Progenitor cell of endocrine pancreas (in vitro differentiated cells): ENCODE measurements around the gene RNU1-4. TPM values are rescaled to one million over a fixed set of nuclear protein-coding genes. Genes with fewer than 3 reads are reported as not detected.
"Not testable (repeated sequence)": the region's sequence is repeated elsewhere in the genome, so short reads cannot be mapped to it uniquely, and the experiment has no call there.

ENCODE experiments used
- DNase-seq: peaks from one replicate; pipeline ENCODE4 v3.0.0; 2021; ENCODE audit warnings: low spot score; ENCODE audit not compliant: unreplicated experiment
- H3K27ac Mint-ChIP-seq: 2 replicates; pipeline ENCODE4 v1.8.0; 2021; ENCODE audit warnings: mild to moderate bottlenecking, moderate library complexity, mixed read lengths
- H3K27me3 Mint-ChIP-seq: 2 replicates; pipeline ENCODE4 v1.8.0; 2021; ENCODE audit warnings: mixed read lengths
- H3K36me3 Mint-ChIP-seq: 2 replicates; pipeline ENCODE4 v1.8.0; 2022; ENCODE audit warnings: mixed read lengths; ENCODE audit not compliant: insufficient read depth
- H3K4me1 Mint-ChIP-seq: 2 replicates; pipeline ENCODE4 v1.8.0; 2021; ENCODE audit warnings: low read depth, mixed read lengths
- H3K4me3 Mint-ChIP-seq: 2 replicates; pipeline ENCODE4 v1.8.0; 2021; ENCODE audit warnings: low read depth, mild to moderate bottlenecking, moderate library complexity, mixed read lengths
- H3K9me3 Mint-ChIP-seq: 2 replicates; pipeline ENCODE4 v1.8.0; 2021; ENCODE audit warnings: low read depth, mixed read lengths
- total RNA-seq: library from RNA; stranded (reverse); gene quantifications from 2 replicates; pipeline ENCODE4 v1.2.1, GENCODE V29; 2021

Gene RNU1-4
- total RNA-seq, 1 donor from 2014 or later: 3,957 TPM

DNA sequence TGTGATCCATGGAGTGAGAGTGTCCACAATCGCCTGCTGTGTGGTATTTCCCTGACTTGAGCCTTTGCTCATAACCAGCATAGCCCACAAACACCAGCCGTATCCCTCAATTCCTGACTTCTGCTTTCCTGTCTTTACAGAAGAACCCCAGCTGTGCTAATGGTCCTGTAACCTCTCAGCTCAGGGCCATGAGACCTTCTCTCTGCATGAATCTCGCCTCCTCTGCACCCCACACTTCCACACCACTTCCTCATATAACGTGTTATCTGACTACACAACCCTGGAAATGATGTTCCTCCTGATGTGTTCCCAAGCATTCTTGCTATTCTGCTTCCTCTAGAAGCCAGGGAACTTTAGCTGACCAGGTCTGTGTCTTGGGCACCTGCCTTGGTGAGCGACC lies 41.3 kb downstream of the RNU1-4 start:
- not testable (repeated sequence) for H3K4me3 Mint-ChIP-seq, H3K36me3 Mint-ChIP-seq, H3K4me1 Mint-ChIP-seq, H3K27me3 Mint-ChIP-seq, H3K27ac Mint-ChIP-seq, DNase-seq, H3K9me3 Mint-ChIP-seq

DNA sequence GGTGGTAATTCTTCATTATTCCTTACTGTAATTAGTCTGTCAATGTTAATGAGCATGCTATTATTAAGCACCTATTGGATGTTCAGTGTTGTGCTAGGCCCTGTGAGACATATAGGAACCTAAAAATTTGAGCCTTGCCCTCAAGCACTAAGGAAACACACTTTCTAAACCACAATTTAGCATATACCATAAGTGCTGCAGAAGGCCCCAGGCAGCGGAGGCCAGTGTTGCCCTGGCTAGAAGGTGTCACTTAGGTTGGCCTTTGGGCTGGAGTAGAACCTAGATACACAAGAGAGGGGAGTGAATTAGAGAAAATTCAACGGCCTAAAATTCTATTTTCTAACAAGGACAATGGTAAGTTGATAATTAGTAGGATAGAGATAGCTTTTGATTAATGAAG lies 44.6 kb downstream of the RNU1-4 start:
- not testable (repeated sequence) for H3K9me3 Mint-ChIP-seq, H3K4me3 Mint-ChIP-seq, H3K36me3 Mint-ChIP-seq, DNase-seq, H3K4me1 Mint-ChIP-seq, H3K27me3 Mint-ChIP-seq, H3K27ac Mint-ChIP-seq

DNA sequence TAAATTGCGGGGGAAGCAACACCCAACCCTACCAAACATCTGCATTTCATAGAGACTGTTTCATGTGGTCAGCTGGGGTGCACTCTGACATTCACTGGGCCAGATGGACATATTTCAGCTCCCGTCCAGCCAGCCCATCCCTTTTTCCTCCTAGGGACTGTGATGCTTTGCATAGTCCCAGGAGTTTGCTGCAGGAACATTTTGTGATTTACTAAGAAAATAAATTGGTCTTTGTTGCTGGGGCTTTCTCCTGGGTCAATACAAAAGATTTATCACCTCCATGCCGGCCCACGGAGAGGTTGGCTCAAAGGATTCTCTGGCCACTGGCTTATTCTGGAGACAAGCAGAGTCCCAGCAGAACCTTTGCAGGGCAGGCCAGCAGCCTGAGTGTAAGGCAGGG lies 46.0 kb downstream of the RNU1-4 start:
- not testable (repeated sequence) for H3K4me3 Mint-ChIP-seq, H3K9me3 Mint-ChIP-seq, H3K36me3 Mint-ChIP-seq, H3K27ac Mint-ChIP-seq, DNase-seq, H3K27me3 Mint-ChIP-seq, H3K4me1 Mint-ChIP-seq

DNA sequence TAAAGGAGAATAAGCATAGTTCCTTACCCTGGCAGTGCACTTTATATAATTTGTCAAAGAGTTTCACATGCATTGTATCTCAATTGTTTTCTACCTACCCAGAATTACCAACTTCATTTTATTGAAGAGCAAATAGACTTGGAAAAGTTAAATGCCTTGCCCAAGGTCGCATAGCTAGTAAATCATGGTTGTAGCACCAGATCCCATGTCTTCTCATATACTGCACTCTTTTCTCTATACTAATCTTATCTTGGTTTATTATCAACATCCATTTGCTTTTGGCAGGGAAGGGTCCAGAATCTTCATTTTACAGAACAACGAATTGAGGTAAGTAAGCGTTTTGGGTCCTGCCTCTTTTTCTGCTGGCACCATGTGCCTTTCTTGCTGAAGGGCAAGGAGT lies 46.9 kb downstream of the RNU1-4 start:
- H3K27me3 Mint-ChIP-seq, DNase-seq, H3K27ac Mint-ChIP-seq, H3K36me3 Mint-ChIP-seq, H3K4me1 Mint-ChIP-seq, H3K9me3 Mint-ChIP-seq, H3K4me3 Mint-ChIP-seq: not testable (repeated sequence)

DNA sequence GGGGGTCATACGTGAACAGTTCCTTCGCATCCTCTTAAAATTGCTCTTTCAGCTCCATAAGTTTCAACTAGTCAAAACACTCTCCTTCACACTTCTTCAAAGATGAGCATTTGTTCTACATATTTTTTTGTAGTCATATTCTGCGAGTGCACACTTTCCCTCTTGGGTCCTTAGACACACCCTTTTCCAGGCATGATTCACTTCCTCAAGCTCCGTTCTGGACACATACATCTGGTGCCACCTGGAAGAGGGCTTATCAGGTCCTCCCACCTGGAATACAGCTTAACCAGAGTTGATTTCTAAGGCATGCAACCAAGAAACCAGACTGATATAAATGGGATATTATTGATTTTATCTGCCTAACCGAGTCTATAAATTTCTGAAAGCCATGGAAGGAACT lies 47.4 kb downstream of the RNU1-4 start:
- not testable (repeated sequence) for H3K9me3 Mint-ChIP-seq, H3K4me3 Mint-ChIP-seq

More for the DNA sequence above, 47.4 kb downstream of the RNU1-4 start:
- H3K27ac Mint-ChIP-seq, H3K27me3 Mint-ChIP-seq, DNase-seq, H3K36me3 Mint-ChIP-seq, H3K4me1 Mint-ChIP-seq: not testable (repeated sequence)

Other genes starting within 250 kb of the RNU1-4 start
- 3,923 and 3,957 TPM in 2 replicates for gene RNU1-1, start 226.2 kb upstream of the RNU1-4 start, total RNA-seq
- gene NBPF1, start 127.0 kb upstream of the RNU1-4 start, total RNA-seq: 100 TPM in 2 replicates
- gene RNU1-3, start 73.6 kb upstream of the RNU1-4 start, total RNA-seq: 3,923 and 3,957 TPM in 2 replicates
- 3,923 and 3,957 TPM in 2 replicates for gene RNU1-2, start 155.5 kb downstream of the RNU1-4 start, total RNA-seq
- 51.5 TPM in 2 replicates for gene CROCC, start 181.4 kb downstream of the RNU1-4 start, total RNA-seq
- 170 and 174 TPM in 2 replicates for gene MFAP2, start 240.1 kb downstream of the RNU1-4 start, total RNA-seq